Suprapubic skin (tissue), 4 donors: ENCODE data around the gene CERS6.

Experiments used
- CTCF ChIP-seq, 2 donors: fragments of 200-600 bp in 1 of 2; fragments of 450-650 bp in 1 of 2; sonication (generic) in 1 of 2; IDR thresholded peaks; one replicate each; pipeline ENCODE4 v1.5.1; 2016 to 2019; ENCODE audit warnings: antibody characterized with exemption in 2 of 2, mild to moderate bottlenecking in 1 of 2, moderate library complexity in 1 of 2
- POLR2A ChIP-seq, 2 donors: fragments of 450-650 bp; IDR thresholded peaks; one replicate each; pipeline ENCODE4 v1.6.1; 2017; ENCODE audit warnings: antibody characterized with exemption in 2 of 2, mild to moderate bottlenecking in 2 of 2, moderate library complexity in 2 of 2
- POLR2AphosphoS5 ChIP-seq, 3 donors: sonication (generic); formaldehyde crosslinking; IDR thresholded peaks; one replicate each; pipeline ENCODE4 v1.6.1; 2017; ENCODE audit warnings: antibody characterized with exemption in 3 of 3

GRCh38 chr2:168673265-168674189, 217.5 kb downstream of the CERS6 start:
- TF ChIP-seq CTCF (IDR thresholded peaks at IDR 0.05) (no peak), POLR2AphosphoS5 (IDR thresholded peaks at IDR 0.05) (no peak), POLR2A (IDR thresholded peaks at IDR 0.05) (no peak)
